Stimulated activated CD4-positive, alpha-beta T cell treated with anti-CD3 and anti-CD28 coated beads, Interleukin-4, amount 100 ng/mL, for 1 hour (primary cell): ENCODE measurements around the gene SUMF1.
"Not testable (repeated sequence)": the region's sequence is repeated elsewhere in the genome, so short reads cannot be mapped to it uniquely, and the experiment has no call there.

ENCODE experiments used
- DNase-seq: peaks from one replicate; pipeline ENCODE4 v3.0.0-alpha.2; 2020

Gene SUMF1

DNA sequence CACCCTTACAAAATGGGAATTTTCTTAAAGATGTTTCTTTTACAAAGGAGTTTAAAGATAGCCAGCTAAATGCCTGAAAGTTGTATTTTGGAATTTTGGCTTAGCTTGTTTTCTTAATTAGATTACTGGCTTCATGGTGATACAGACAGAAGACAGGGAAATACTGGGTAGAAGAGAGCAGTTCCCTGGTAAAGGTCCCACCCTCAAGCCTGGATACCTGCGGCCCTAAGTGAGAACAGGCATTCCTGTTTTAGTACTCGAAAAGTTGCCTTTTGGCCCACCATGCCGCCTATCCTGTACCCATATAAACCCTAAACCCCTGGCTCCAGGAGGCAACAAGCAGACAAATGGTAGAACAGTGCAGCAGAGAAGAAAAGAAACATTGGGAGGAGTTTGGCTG is 134.5 kb downstream of the SUMF1 start:
- DNase-seq, result no peak

DNA sequence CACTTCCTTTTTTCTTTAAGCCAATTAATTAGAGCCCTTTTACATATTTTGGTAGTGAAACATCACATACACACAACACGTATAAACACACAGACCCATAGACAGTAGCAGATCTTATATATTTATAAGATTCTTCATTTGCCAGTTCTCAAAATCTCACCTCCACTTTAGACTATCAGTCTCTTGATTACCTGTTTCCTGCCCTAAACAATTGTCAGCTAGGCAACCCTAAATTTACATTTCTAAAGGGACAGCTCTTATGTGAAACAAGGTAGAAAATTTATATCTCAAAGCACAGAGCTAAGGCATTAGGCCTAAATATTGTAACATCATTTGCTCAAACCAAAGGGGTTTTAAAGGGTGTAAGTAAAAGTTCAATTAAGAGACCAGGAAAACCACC is 135.0 kb downstream of the SUMF1 start:
- no peak for DNase-seq

DNA sequence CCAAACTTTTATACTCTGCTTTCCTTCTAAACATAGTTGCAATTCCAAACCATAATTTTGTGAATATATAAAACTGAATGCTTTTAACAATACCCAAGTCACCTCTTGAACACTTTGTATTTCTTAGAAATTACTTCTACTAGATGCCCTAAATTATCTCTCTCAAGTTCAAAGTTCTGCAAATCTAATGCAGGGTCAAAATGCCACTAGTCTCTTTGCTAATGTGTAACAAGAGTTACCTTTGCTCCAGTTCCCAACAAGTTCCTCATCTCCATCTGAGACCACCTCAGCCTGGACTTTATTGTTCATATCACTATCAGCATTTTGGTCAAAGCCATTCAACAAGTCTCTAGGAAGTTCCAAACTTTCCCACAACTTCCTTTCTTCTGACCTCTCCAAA is 137.3 kb downstream of the SUMF1 start:
- not testable (repeated sequence) for DNase-seq

DNA sequence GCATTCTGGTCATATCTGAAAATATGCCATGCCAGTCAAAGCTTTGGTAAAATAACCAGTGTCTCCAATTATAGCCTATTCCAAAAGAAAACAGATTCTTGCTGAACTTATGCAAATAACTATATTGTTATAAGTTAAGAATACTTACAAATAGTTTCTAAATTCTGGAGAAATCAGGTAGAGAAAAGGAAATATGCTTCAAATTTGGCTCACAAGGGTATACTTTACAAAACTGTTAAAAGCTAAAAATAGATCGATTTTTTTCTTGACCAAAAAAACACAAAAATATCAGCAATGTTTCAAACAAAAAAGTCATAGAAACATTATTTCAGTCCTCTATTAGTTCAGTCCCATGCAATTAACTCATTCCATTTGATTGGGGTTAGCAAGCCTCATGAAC is 140.2 kb downstream of the SUMF1 start:
- no peak for DNase-seq

DNA sequence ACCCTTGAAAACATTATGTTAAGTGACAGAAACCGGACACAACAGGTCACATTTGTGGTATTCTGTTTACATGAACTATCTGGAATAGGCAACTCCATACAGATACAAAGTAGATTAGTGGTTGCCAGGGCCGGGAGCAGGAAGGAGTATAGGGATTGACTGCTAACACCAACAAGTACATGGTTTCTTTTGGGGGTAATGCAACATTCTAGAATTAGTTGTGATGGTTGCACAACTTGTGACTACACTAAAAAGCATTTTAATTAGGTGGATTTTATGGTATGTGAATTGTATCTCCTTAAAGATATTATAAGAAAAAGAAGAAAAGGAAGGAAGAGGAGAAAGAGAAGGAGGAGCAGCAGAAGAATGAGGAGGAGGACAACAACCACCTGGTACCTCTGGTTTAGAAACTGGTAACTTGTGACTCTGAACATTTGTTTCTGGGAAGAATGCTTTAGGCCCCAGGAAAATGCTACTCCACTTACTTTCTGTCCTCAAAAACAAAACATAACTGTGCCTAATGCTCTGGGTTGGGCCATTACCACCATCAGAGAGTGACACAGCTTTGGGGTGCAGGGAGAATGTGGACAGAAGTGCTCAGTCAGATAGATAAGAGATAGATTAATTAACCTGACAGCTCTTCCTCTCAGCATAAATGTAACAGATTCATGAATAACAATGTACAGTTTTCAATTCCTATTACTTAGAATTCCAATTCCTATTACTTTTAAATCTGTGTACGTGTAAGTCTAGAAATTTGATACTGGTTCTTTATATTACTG is 143.6 kb downstream of the SUMF1 start:
- DNase-seq, result no peak

DNA sequence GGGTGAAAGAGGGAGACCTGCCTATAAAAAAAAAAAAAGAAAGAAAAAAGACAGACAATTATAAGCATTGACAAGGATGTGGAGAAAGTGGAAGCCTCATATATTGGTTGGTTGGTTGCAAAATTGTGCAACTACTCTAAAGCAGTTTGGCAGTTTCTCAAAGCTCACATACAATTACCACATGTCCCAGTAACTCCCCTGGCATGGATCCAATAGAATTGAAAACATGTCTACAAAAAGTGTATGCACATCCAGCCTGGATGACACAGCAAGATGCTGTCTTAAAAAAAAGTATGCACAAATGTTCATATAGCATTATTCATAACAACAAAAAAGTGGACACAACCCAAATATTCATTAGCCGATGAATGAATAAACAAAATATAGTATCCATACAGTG is 144.4 kb downstream of the SUMF1 start:
- no peak for DNase-seq

DNA sequence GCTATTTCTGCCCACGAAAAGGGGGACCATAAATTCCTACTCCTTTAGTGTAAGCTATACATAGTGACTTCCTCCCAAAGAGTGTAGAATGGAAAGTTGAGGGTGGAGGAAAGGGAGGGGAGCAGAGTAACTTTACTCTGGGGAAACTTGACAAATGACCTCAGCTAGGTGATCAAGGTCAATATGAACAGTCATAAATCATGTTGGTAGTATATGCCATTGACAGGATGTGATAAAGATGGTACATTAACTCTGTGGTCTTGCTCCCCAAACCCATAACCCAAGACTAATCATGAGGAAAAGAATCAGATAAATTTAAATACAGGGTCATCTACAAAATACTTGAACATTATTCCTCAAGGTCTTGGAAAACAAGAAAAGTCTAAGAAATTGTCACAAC is 145.3 kb downstream of the SUMF1 start:
- DNase-seq, result no peak

DNA sequence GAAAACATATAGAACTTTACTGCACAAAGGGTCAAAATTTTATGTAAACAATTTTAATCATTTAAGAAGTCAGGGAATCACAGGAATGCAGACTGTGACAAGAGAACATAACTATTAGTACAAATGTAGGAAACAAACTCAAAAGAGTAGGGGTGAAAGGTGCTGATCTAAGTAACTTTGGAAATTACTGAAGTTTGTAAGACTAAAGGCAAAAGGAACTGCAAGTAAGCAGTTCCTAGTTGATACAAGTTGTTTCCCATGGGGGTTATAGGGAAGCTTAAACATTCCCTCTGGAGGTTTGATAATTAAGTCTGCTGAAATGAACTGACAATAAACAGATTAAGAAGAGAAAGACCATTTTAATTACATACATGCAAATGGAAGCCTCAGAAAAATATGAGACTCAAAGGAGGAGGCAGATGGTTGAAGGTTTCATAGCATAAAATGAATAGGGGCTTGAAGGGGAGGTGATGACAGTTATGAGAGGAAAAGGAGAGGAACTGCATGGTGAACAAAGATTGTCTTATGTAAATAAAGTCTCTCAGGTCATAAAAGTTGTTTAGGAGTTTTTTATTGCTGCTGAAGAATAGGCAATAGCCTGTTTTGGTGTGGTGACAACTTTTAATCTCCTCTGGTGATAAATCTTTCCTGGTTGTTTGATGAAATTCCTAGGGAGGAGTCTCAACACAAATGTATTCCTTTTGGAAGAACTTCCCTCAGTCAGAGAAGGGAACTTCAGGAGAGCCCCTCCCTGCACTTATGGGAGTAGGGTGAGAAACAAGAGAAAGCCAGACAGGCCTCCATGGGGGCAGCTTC is 146.8 kb downstream of the SUMF1 start:
- no peak for DNase-seq

DNA sequence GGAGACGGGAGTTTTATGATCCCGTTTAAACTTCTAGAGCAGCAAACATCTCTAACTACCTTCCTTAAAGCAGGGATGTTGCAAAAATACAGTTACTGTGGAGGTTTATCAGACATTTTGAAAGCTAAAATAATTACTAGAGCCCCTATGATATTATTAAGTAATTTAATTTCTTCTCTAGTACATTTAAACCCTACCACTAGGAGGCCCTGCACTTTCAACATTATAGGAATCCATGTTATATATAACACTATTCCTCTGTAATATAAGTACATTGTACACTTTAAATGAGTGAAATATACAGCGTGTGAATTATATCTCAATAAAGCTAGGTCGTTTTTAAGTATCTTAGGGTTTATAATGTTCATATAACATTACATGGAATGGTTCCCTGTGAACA is 152.4 kb downstream of the SUMF1 start:
- DNase-seq, result no peak

DNA sequence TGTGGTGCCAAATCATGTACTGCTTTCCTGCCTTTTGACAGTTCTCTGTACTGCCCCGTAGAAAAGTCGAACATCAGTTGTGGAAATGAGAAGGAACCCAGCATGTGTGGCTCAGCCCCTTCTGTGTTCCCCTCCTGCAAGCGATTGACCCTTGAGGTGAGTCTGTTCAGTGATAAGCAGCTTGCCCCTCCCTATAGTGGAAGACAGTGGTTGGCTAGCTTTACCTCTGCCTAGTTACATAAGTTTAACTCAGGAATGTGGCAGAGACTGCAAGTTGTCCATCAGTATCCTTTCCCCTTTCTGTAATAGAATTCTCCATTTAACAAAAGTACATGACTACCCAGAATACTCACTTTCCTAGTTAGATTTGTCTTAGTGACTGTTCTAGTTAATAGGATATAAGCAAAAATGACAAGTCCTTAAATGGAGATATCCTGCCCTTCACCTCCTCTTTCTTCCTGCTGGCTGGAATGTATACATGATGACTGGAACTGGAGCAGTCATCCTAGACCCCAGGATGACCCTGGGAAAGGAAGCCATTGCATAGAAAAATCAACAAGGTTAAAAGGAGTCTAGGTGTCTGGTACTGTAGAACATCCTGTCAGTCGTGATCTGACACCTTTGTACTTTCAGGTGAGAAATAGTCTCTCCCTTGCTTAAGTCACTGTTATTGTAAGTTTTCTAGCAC is 153.3 kb downstream of the SUMF1 start:
- no peak for DNase-seq

DNA sequence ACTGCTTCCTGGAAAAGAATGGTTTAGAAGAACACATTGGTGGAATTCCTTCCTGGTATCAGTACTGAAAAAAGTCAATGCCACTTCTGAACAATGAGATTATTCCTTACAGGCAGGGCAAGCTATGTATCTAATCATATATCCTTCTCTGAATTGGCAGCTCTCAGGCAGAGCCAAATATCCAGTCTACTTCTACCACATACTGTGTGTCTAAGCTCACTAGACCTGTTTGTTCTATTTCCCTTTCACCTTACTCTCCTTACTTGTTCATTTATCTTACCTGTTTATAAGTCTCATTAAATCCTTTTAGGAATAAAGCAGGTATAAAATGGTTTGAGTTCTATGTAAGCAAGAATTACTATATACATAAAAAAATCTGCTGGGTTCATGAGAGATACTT is 155.6 kb downstream of the SUMF1 start:
- no peak for DNase-seq
